ENCODE data around the gene THEM5.

Gene THEM5

DNA sequence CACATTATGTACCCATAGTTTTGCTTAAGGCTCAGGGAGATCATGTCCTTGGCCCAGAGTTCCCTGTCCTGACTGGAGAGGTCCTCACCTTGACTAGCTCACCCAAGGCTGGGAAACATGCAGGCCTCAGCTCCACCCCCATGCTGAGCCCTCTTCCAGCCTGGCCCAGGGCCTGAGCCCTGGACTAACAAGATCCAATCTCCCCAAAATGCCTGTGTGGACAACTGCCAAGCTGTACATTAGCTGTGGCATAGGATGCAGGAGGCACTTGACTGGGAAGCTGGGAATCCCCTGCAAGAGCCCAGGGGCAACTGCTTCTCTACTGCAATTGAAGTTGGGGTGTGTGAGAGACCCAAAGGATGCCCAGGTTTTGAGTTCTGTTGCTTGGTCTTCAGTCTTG is 50.3 kb downstream of the THEM5 start:
- TF ChIP-seq, protein P1, sequence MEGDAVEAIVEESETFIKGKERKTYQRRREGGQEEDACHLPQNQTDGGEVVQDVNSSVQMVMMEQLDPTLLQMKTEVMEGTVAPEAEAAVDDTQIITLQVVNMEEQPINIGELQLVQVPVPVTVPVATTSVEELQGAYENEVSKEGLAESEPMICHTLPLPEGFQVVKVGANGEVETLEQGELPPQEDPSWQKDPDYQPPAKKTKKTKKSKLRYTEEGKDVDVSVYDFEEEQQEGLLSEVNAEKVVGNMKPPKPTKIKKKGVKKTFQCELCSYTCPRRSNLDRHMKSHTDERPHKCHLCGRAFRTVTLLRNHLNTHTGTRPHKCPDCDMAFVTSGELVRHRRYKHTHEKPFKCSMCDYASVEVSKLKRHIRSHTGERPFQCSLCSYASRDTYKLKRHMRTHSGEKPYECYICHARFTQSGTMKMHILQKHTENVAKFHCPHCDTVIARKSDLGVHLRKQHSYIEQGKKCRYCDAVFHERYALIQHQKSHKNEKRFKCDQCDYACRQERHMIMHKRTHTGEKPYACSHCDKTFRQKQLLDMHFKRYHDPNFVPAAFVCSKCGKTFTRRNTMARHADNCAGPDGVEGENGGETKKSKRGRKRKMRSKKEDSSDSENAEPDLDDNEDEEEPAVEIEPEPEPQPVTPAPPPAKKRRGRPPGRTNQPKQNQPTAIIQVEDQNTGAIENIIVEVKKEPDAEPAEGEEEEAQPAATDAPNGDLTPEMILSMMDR (IDR thresholded peaks at IDR 0.05; ENCODE audit: insufficient read depth, low read depth, low read length, missing control alignments), result no peak
- DNase-seq (ENCODE audit: low read depth), result no peak
- no peak overlapping the region for H3K4me3 ChIP-seq (ENCODE audit: low read depth, low read length)

DNA sequence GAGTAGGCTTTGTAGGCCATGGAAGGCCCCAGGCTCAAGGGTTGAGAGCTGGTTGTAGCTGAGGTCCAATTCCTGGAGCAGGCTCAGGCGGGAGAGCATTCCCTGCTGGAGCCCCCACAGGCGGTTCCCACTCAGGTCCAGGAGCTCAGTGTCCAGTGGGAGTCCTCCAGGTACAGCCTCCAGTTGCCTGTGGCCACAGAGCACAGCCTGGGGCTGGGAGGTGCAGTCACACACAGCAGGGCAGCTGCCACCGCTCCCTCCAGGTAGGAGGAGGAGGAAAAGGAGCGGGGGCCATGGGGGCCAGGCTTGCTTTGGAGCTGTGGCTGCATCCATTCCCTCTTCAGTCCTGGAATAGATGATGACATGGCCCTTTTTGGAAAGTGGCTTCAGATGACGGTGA is 51.1 kb downstream of the THEM5 start:
- H3K4me3 ChIP-seq (ENCODE audit: low read depth, low read length), result no peak overlapping the region
- no peak for DNase-seq (ENCODE audit: low read depth)
- TF ChIP-seq, protein P1 (IDR thresholded peaks at IDR 0.05; ENCODE audit: insufficient read depth, low read depth, low read length, missing control alignments), result no peak

DNA sequence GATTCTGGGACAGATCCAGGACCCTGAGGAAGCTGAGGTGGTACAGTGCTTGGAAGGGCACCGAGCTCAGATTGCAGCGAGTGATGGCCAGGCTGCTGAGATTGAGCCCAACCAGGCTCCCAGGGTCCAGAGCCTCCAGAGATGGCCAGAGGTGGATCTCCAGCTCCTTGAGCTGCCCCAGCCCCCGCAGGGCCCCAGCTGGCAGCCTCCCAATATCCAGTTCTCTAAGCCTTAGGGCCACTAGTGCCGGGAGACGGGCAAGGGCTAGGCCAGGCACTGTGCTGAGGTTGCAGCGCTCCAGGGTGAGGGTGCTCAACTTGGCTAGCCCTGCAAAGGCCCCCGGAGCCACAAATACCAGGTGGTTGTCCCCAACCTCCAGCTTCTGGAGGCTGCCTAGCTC is 51.7 kb downstream of the THEM5 start:
- TF ChIP-seq, protein P1 (IDR thresholded peaks at IDR 0.05; ENCODE audit: insufficient read depth, low read depth, low read length, missing control alignments), result no peak

DNA sequence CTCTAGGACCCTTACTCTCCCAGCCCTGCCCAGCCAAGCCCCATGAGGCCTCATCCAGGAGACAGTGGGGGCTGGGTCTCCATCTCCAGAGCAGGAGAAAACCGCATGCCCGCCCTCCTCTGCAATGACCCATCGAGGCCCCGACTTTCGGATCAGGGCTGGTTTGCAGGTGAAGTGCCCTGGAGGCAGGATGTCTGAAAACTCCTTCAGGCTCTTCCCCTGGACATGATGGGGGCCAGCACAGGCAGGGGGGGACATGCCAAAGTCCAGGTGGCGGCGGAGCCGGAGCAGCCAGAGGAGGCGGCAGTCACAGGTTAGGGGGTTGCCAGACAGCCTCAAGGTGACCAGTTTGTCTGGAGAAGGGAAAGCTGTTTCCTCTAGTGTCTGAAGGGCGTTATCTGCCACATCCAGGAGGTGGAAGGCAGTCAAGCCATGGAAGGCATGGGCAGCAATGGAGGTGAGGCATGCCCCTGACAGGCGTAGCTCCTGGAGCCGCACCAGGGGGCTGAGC is 52.1 kb downstream of the THEM5 start:
- DNase-seq (ENCODE audit: low read depth), result no peak
- H3K4me3 ChIP-seq (ENCODE audit: low read depth, low read length), result no peak overlapping the region
- TF ChIP-seq, protein P1 (IDR thresholded peaks at IDR 0.05; ENCODE audit: insufficient read depth, low read depth, low read length, missing control alignments), result no peak

More for the DNA sequence above, 51.7 kb downstream of the THEM5 start:
- no peak overlapping the region for H3K4me3 ChIP-seq (ENCODE audit: low read depth, low read length)
- no peak for DNase-seq (ENCODE audit: low read depth)

DNA sequence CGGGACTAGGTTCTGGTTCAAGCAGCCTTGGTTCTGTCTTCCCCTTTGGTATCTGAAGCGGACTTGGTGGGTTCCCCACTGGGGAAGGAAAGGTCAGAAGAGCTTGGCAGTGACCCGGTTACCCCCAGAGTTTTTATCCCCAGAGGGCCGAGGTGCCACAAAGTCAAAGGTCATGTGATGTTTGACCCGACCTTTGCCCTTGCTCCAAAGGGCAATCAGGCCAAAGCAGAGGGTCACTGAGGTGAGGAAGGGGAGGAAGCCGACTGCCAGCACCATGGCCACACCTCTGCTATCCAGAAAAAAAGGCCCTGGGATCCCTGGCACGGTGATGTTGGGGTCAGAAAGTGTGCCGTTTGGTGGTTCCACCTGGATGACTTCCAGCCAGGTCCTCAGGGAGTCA is 52.7 kb downstream of the THEM5 start:
- DNase-seq (ENCODE audit: low read depth), result no peak
- TF ChIP-seq, protein P1 (IDR thresholded peaks at IDR 0.05; ENCODE audit: insufficient read depth, low read depth, low read length, missing control alignments), result no peak
- H3K4me3 ChIP-seq (ENCODE audit: low read depth, low read length), result no peak overlapping the region

DNA sequence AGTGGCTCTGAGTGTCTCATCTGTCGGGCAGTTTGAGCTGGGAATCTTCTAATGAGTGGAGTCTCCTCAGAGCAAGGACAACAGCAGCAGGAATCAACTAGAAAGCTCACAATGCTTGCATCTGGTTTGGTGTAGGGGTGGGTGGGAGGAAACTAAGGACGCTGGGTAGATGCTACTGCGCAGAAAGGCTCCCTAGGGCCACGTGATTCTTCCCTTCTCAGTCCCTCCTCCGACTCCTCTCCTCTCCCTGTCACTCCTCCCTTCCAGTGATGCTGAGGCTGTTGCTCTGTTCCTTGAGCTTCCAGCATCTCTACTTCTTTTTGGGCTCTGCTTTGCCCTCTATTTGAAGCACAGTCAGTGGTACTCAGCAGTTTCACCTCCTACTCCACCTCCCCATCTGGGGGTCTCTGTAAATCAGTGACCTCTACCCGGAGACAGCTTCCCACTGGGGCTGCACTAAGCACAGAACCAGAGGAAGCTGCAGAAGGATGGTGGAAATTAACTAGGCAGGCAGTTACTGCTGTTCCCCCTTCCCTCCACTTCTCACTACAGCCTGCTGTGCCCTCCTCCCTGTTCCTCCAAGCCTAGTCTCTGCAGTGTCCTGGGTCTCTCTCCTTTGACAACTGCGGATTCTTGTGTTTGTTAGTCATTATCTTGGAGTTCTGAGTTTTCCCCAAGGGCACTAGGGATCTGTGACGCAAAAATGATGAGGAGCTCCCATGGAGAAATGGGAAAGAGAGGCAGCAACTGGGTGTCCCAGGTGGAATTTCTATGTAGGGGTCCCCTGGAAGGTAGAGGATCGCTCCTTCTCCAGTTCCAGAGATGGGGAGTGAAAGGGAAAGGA is 54.1 kb downstream of the THEM5 start:
- TF ChIP-seq, protein P1 (IDR thresholded peaks at IDR 0.05; ENCODE audit: insufficient read depth, low read depth, low read length, missing control alignments), result no peak
- DNase-seq (ENCODE audit: low read depth), result no peak
- no peak overlapping the region for H3K4me3 ChIP-seq (ENCODE audit: low read depth, low read length)
